DMS153 treated with DMSO at 0.1 percent for 48 hours (cell line): ENCODE data around the gene WNT9A.
"Not testable (repeated sequence)": the region's sequence is repeated elsewhere in the genome, so short reads cannot be mapped to it uniquely, and the experiment has no call there.

Experiments
- DNase-seq: peaks from one replicate; lab custom pipeline; 2025; ENCODE audit not compliant: unreplicated experiment; lab: John Stamatoyannopoulos, UW

Gene WNT9A

DNA sequence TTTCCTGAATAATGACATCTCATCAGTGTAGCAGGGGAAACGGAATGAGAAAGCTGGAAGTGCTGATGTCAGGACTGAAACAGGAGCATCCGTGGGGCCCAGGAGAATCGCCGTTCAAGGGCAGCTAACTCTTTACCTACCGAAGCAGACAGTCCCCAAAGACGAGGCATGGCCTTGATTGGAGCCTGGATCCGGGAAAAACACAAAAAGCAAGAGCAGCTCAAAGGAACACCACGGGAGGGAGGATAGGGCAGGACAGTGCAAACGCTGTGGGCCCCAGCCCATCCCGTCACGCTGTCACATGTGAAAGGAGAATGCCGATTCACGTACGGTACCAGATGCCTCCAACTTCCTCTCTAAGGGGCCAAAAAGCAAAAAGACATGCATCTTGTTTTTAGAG is 34.9 kb downstream of the WNT9A start:
- DNase-seq, result no peak

DNA sequence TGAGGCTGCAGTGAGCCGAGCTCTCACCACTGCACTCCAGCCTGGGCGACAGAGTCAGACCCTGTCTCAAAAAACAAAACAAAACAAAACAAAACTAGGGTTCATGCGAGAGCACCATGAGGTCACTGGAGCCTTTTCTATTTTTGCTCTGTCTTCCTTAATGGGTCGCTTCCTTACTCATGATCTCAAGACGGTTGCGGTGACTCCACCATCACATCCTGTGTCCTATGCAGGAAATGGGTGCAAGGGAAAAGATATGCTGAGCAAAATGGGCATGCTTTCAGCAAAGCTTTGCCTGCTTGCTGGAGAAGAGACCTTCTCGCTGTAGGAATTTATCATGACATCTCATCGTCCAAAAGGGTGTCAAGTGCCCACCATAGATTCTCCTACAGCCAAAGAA is 36.4 kb downstream of the WNT9A start:
- no peak for DNase-seq

DNA sequence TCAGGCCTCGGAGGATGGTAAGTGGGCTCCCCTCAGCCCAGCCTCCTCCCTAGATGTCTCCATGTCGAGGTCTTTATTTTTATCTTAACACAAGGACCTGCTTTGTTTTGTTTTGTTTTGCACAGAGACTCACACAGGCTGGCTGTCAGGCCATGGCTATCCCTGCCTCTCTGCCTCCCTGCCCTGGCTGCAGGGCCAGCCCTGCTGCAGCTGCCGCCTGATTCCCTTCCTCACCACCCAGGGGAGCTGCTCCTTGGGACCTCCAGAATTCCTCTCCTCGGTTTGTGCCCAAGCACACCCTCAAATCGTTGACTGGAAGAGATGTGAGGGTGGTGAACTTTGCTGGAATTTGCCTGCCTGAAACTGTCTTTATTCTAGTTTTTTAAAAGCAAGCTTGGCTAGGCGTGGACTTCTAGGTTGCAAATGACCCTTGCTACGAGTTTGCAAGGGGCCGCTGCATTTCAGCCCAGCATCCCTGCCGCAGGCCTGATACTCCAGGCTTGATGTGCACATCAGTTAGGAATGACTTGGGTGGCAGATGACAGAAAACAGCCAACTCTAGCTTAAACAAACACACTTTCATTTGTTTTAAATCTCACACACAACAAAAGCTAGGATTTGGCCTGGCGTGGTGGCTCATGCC is 37.1 kb downstream of the WNT9A start:
- no peak for DNase-seq

DNA sequence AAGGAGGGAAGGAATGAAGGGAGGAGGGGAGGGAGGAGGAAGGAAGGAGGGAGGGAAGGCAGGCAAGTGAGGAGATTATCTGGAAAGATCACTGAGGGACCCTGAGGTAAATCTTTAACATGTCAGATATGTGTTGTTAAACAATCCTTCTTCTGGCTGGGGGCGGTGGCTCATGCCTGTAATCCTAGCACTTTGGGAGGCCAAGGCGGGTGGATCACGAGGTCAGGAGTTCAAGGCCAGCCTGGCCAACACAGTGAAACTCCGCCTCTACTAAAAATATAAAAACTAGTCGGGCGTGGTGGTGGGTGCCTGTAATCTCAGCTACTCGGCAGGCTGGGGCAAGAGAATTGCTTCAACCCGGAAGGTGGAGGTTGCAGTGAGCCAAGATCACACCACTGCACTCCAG is 37.8 kb downstream of the WNT9A start:
- not testable (repeated sequence) for DNase-seq

DNA sequence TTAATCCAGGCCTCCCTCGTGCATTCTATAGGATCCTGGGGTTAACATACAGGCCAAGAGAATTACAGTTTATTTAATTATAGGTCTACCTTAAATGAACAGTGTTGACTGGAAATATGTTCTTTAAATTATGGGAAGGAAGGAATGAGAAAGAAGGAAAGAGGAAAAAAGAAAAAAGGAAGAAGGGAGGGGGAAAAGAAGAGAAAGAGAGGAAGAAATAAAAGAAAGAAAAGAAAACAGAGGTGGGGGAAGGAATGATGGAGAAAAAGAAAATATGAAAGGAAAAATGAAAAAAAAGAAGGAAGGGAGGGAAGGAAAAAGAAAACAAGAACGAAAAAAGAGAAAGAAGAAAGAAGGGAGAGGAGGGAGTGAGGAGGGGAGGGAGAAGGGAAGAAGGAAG is 38.5 kb downstream of the WNT9A start:
- DNase-seq, result no peak

GRCh38 chr1:227908359-227908758 is 39.4 kb downstream of the WNT9A start:
- no peak for DNase-seq

GRCh38 chr1:227907439-227908015 is 40.2 kb downstream of the WNT9A start:
- no peak for DNase-seq

DNA sequence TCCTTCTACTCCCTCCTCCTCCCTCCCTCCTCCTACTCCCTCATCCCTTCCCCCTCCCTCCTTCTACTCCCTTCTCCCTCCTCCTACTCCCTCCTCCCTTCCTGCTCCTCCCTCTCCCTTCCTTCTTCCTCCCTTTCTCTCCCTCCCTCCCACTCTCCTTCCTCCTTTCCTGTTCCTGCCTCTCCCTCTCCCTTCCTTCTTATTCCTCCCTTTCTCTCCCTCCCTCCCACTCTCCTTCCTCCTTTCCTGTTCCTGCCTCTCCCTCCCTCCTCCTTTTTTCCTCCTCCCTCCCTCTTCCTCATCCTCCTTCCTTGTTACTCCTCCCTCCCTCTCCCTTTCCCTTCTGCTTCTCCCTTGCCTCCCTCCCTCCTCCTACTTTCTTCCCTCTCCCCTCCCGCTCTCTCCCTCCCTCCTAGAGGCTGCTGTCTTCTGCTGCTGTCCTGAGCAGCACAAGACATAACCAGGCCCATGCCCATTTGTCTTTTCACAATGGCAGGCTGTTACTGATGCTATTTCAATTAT is 41.1 kb downstream of the WNT9A start:
- no peak for DNase-seq

GRCh38 chr1:227905573-227906487 is 41.9 kb downstream of the WNT9A start:
- DNase-seq, result no peak

- DNase-seq, result no peak
These were observed 43.0 kb downstream of the WNT9A start for GRCh38 chr1:227904541-227905335.

GRCh38 chr1:227903614-227904501 is 43.9 kb downstream of the WNT9A start:
- DNase-seq, result no peak

DNA sequence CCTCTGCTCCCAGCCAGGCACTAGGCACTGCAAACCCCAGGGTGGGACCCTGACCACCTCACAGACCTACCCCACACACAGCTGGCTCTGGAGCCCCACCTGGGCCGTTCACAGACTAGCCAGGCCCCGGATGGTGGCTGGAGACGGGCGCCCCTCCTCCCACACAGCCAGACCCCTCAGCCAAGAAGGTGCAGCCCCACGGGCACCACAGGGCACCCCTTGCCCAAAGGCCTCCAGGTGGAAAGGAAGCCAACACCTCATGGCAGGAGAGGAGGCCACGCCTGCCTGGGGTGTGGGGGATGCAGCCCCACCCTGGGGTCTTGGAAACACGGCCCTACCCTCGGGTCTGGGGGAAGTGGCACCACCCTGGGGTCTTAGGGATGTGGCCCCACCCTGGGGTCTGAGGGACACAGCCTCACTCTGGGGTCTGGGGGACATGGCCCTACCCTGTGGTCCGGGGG is 44.6 kb downstream of the WNT9A start:
- no peak for DNase-seq

DNA sequence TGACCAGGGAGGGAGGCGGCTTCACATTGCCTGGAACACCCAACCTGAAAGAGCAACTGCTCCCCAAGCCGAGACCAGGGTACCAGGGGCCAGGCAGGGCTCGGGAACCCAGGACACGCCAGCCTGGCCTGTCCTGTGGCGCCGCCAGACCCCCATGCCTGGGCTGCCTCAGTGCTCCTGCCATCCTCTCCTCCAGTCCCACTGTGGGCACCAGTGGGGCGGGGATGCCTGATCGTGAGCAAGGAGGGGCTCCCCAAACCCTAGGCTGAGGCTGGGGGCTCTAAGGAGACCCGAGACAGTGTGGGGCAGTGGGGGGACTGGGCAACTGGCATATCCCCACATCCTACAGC is 45.1 kb downstream of the WNT9A start:
- no peak for DNase-seq

DNA sequence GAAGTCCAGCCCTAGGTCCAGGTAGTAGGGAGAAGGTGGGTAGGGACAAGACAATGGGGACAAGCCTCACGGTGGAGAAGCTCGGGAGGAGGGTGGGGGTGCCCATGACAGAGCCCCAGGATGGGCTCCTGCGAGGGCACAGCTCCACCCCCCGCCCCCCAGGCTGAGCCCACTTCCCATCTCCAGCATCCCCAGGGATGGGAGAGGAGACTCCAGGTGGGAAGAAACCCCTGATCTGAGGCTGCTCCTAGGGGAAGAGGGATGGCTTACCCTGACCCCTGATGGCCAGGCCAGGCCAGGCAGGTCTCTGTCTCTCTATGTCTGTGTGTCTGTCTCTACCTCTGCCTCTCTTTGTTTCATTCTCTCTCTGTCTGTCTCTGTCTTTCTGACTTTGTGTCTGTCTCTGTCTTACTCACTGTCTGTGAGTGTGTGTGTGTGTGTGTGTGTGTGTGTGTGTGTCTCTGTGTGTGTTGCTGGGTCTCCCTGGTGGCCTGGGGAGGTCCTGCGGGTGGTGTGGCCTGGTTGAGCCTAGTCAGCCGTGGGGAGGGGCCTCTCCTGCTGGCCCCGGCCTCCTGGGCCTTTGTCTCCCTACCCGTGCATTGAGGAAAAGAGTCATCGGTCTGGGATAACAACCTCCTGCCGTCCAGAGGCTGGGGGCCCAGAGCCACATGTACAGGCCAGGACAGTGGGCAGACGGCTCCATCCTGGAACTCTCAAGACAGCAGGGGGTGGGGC is 45.7 kb downstream of the WNT9A start:
- DNase-seq, result no peak

DNA sequence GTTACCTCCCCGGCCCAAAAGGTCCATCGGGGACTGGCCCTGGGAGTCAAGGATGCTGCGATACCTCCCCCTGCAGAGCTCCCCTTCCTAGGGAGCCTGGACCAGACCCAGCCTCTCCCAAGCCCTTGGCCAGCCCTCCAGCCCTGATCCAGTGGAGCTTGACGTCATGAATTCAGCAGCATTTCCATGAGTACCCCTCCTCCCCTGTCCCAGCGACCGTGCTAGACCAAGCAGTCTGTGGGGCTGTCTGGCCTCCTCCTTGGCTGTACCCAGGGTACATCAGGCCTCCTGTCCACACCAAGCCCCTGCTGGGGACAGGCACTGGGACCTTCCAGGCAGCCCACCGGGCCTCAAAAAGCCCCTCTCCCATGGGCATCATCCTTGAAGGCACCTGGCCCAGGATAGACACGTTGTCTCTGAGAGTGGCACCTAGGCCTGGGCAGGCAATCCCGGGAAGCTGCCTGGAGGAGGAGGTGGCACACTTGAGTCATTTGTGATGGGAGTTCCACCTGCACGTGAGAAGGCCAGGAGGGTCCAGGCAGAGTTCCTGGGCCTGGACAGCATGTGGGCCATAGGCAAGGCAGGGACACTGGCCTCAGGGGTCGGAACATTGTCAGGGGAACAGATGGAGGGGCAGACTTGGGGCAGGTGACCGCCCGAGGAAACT is 46.4 kb downstream of the WNT9A start:
- DNase-seq, result no peak

DNA sequence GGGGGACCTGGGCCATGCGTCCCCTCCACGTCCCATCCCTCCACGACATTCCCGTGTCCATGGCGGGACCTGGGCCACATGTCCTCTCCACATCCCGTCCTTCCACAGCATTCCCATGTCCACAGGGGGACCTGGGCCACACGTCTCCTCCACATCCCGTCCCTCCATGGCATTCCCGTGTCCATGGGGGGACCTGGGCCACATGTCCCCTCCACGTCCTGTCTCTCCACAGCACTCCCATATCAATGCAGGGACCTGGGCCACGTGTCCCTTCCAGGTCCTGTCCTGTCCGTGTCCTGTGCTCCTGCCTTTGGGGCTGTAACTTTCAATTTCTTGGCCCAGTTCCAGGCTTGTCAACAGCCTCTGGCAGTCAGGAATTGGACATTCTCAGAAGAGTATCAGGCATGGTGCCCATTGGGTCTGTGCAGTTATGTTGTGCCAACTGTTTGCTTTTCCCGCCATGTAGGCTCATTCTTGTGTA is 47.1 kb downstream of the WNT9A start:
- no peak for DNase-seq

GRCh38 chr1:227899820-227900449 is 47.8 kb downstream of the WNT9A start:
- DNase-seq, result no peak

DNA sequence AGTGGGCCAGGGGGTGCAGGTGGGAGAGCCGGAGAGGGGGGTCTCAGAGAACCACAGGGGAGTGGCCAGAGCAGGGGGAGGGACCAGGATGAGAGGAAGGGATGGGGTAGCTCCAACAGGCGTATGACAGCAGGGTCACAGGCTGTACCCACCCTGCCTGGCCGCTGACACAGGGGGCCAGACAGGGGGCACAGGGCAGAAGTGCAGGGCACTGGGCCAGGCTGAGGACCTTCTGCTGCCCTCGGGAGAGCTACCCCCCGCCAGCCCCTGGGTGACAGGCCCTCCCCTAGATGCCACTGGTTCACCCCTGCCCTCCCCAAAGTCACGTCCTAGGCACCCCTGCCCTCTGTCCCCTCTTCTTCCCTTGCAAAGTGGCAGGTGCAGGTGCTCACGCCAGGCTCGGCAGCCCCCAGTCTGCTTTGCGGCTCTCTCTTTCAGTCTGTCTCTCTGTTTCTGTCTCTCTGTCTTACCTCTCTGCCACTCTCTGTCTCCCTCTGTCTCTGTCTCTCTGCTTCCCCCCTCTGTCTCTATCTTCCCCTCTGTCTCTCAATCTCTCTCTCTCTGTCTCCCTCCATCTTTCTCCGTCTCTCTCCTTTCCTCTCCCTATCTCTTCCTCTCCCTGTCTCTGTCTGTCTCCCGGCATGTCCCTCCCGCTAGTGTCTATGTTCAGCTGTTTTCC is 48.5 kb downstream of the WNT9A start:
- DNase-seq, result no peak
